Stimulated activated CD4-positive, alpha-beta T cell treated with anti-CD3 and anti-CD28 coated beads, TNF-alpha, amount 100 ng/mL, for 4 hours (primary cell): ENCODE measurements around the gene IGF2BP3.

ENCODE experiments used
- DNase-seq, 3 experiments: peaks; one replicate each; pipeline ENCODE4 v3.0.0-alpha.2; 2020; ENCODE audit warnings: low read depth in 3 of 3

The IGF2BP3 gene

GRCh38 chr7:23472046-23472445 lies 1.8 kb upstream of the IGF2BP3 start:
- no peak for DNase-seq

GRCh38 chr7:23471106-23471859 lies 992 bp upstream of the IGF2BP3 start:
- no peak for DNase-seq

GRCh38 chr7:23469961-23470250 lies 385 bp downstream of the IGF2BP3 start:
- no peak for DNase-seq

GRCh38 chr7:23469150-23469960 lies 936 bp downstream of the IGF2BP3 start:
- DNase-seq = no peak

- no peak for DNase-seq
Observed at GRCh38 chr7:23468526-23469149, 1.7 kb downstream of the IGF2BP3 start.

- no peak for DNase-seq
Observed at GRCh38 chr7:23467806-23468525, 2.3 kb downstream of the IGF2BP3 start.

- DNase-seq = no peak
Observed at GRCh38 chr7:23467291-23467805, 2.9 kb downstream of the IGF2BP3 start.

- DNase-seq = no peak
Observed at GRCh38 chr7:23462846-23463245, 7.4 kb downstream of the IGF2BP3 start.

- DNase-seq = no peak
Observed at GRCh38 chr7:23458044-23458443, 12.2 kb downstream of the IGF2BP3 start.

- DNase-seq = no peak
Observed at GRCh38 chr7:23456093-23456492, 14.2 kb downstream of the IGF2BP3 start.

GRCh38 chr7:23454881-23455526 lies 15.3 kb downstream of the IGF2BP3 start:
- no peak for DNase-seq

- DNase-seq = no peak
Observed at GRCh38 chr7:23450518-23450917, 19.8 kb downstream of the IGF2BP3 start.

GRCh38 chr7:23449941-23450340 lies 20.4 kb downstream of the IGF2BP3 start:
- no peak for DNase-seq

- DNase-seq = no peak
Observed at GRCh38 chr7:23445326-23445725, 25.0 kb downstream of the IGF2BP3 start.

GRCh38 chr7:23443974-23444373 lies 26.3 kb downstream of the IGF2BP3 start:
- DNase-seq = no peak

GRCh38 chr7:23438171-23438570 lies 32.1 kb downstream of the IGF2BP3 start:
- no peak for DNase-seq

GRCh38 chr7:23434147-23434917 lies 36.0 kb downstream of the IGF2BP3 start:
- DNase-seq = no peak

GRCh38 chr7:23431702-23432199 lies 38.5 kb downstream of the IGF2BP3 start:
- DNase-seq = no peak

- no peak for DNase-seq
Observed at GRCh38 chr7:23430893-23431259, 39.4 kb downstream of the IGF2BP3 start.

- DNase-seq = no peak
Observed at GRCh38 chr7:23426876-23427275, 43.4 kb downstream of the IGF2BP3 start.

- no peak for DNase-seq
Observed at GRCh38 chr7:23422909-23423308, 47.4 kb downstream of the IGF2BP3 start.
